Stomach (tissue), 19 donors: ENCODE results near the gene RXFP4. TPM values are rescaled to one million over a fixed set of nuclear protein-coding genes. Genes with fewer than 3 reads are reported as not detected.
"Not testable (repeated sequence)": the region's sequence is repeated elsewhere in the genome, so short reads cannot be mapped to it uniquely, and the experiment has no call there.

Source experiments
- DNase-seq, 2 donors: peaks; one replicate each; pipeline versions ENCODE4 v3.0.0 to v3.0.0-alpha.2; 2013 to 2019
- H3K27ac ChIP-seq, 5 donors: fragments of 200-600 bp in 4 of 5; sonication (generic) in 4 of 5; one replicate each; pipeline ENCODE4 v1.5.1; 2013 to 2019; ENCODE audit warnings: mild to moderate bottlenecking in 1 of 5, moderate library complexity in 1 of 5
- H3K27me3 ChIP-seq, 3 donors: fragments of 200-600 bp; sonication (generic); one replicate each; pipeline ENCODE4 v1.5.1; 2017 to 2019; ENCODE audit warnings: mixed run types in 1 of 3
- H3K36me3 ChIP-seq, 4 donors: fragments of 200-600 bp; sonication (generic); 1 replicate in 3 of 4; 2 replicates in 1 of 4; pipeline ENCODE4 v1.5.1; 2016 to 2019
- H3K4me1 ChIP-seq, 4 donors: fragments of 200-600 bp; sonication (generic); one replicate each; pipeline ENCODE4 v1.5.1; 2016 to 2019
- H3K4me3 ChIP-seq, 4 donors: fragments of 200-600 bp; sonication (generic) in 3 of 4; one replicate each; pipeline ENCODE4 v1.5.1; 2016 to 2019; ENCODE audit warnings: mild to moderate bottlenecking in 1 of 4
- H3K9me3 ChIP-seq, 4 donors: fragments of 200-600 bp; sonication (generic); one replicate each; pipeline ENCODE4 v1.5.1; 2016 to 2019
- EP300 ChIP-seq: sonication (generic); formaldehyde crosslinking; IDR thresholded peaks from one replicate; pipeline ENCODE4 v1.6.1; 2017; ENCODE audit warnings: antibody characterized with exemption
- POLR2A ChIP-seq, 4 donors: fragments of 450-650 bp; IDR thresholded peaks; one replicate each; pipeline ENCODE4 v1.6.1; 2016; ENCODE audit warnings: antibody characterized with exemption in 4 of 4, control low read depth in 2 of 4, mild to moderate bottlenecking in 1 of 4, moderate library complexity in 1 of 4
- POLR2AphosphoS5 ChIP-seq, 3 donors: sonication (generic); formaldehyde crosslinking; IDR thresholded peaks; one replicate each; pipeline ENCODE4 v1.6.1; 2016; ENCODE audit warnings: antibody characterized with exemption in 3 of 3
- WGBS, 5 donors: extraction: QIAGEN DNeasy Blood & Tissue Kit in 3 of 5; methylation state at CpG; one replicate each; pipeline versions ENCODE4 v1.1.5 to v1.1.7; 2013 to 2018; 5-methylcytosine and 5-hydroxymethylcytosine counted together
- intact Hi-C: fragments of 100-400 bp; cut with DNase I; formaldehyde crosslinking; loops from one replicate; pipeline ENCODE4 v1.15.1; 2023; ENCODE audit warnings: low total_unique reads
- long read RNA-seq, 10 donors: transcript quantifications; one replicate each; lab custom pipeline, GENCODE V29; 2026
- polyA plus RNA-seq, 3 donors: library from polyadenylated mRNA; stranded (reverse); fragments of 200-250 nt; gene quantifications; one replicate each; pipeline ENCODE4 v1.2.3, GENCODE V29; 2013
- total RNA-seq, 5 donors: library from RNA; depleted of rRNA; stranded (reverse); fragments of >200 nt; gene quantifications; one replicate each; pipeline versions ENCODE4 v1.1.0 to v1.2.3, GENCODE V29; 2014 to 2016
- TF ChIP-seq, protein P1 (sequence below), 7 experiments: fragments of 450-650 bp in 4 of 7; fragments of 200-600 bp in 3 of 7; sonication (generic) in 3 of 7; IDR thresholded peaks; one replicate each; pipeline ENCODE4 v1.5.1; 2016 to 2019; ENCODE audit warnings: antibody characterized with exemption in 7 of 7, control low read depth in 2 of 7, mild to moderate bottlenecking in 1 of 7
- donor health status: healthy with polysubstance abuse.
- donor health status: Bipolar disorder and iron deficiency.
- donor health status: healthy.

Gene RXFP4
- total RNA-seq (10 to 100 TPM in 1 of 5 donors, not detected in 4; 50.4 TPM), polyA plus RNA-seq (not detected)
- long read RNA-seq, donor 1 = 0 reads
- long read RNA-seq, donor 2 = 0 reads
- long read RNA-seq, donor 3 = 0 reads
- long read RNA-seq, donor 4 = 0 reads
- long read RNA-seq, donor 5 = 0 reads
- long read RNA-seq, donor 6 = 0 reads
- long read RNA-seq, donor 7 = 0 reads
- long read RNA-seq, donor 8 = 0 reads
- long read RNA-seq, donor 9 = 0 reads
- long read RNA-seq, donor 10 = 0 reads

GRCh38 chr1:155940993-155941844 lies at the start of gene RXFP4:
RXFP4 (plus strand) TSS chr1:155941638; CDS start chr1:155941710, 72 bp downstream.
- H3K4me3 ChIP-seq = no peak within 1 kb of the TSS

GRCh38 chr1:155892796-155893195 lies 48.6 kb upstream of the RXFP4 start:
- intact Hi-C loops = no loop called here
- no peak for TF ChIP-seq POLR2AphosphoS5 (IDR thresholded peaks at IDR 0.05)
- TF ChIP-seq POLR2A (IDR thresholded peaks at IDR 0.05) = no peak
- no peak for TF ChIP-seq EP300
- TF ChIP-seq, protein P1, sequence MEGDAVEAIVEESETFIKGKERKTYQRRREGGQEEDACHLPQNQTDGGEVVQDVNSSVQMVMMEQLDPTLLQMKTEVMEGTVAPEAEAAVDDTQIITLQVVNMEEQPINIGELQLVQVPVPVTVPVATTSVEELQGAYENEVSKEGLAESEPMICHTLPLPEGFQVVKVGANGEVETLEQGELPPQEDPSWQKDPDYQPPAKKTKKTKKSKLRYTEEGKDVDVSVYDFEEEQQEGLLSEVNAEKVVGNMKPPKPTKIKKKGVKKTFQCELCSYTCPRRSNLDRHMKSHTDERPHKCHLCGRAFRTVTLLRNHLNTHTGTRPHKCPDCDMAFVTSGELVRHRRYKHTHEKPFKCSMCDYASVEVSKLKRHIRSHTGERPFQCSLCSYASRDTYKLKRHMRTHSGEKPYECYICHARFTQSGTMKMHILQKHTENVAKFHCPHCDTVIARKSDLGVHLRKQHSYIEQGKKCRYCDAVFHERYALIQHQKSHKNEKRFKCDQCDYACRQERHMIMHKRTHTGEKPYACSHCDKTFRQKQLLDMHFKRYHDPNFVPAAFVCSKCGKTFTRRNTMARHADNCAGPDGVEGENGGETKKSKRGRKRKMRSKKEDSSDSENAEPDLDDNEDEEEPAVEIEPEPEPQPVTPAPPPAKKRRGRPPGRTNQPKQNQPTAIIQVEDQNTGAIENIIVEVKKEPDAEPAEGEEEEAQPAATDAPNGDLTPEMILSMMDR (IDR thresholded peaks at IDR 0.05) = no peak
- peak in 1 of 2 donors; percentile 38 for DNase-seq
- Histone ChIP-seq H3K9me3 (no peaks in the 10 kb centered on the region), H3K36me3 (peaks cover 10 to 24% (median 21%) of the 10 kb centered on the region in 4 donors), H3K27me3 (no peaks in the 10 kb centered on the region), H3K27ac (peak overlapping the region in 4 of 5 donors; percentile 60 to 69 (median 68)), H3K4me1 (peaks cover 8 to 19% (median 16%) of the 10 kb centered on the region in 4 donors), H3K4me3 (no peak overlapping the region)
- 16 to 34% (median 22%) methylated on average over 3 of the region's 3 CpGs for WGBS, 5 donors

More at GRCh38 chr1:155940993-155941844, at the start of gene RXFP4:
- TF ChIP-seq POLR2A (IDR thresholded peaks at IDR 0.05) = no peak
- peak in 2 of 3 donors; percentile 47 to 71 for TF ChIP-seq POLR2AphosphoS5 (IDR thresholded peaks at IDR 0.05)
- peaks cover 0 to 5% (median under 1%) of the 10 kb centered on the region in 4 donors for H3K36me3 ChIP-seq
- H3K9me3 ChIP-seq = no peaks in the 10 kb centered on the region
- H3K27ac ChIP-seq = peak within 1 kb of the TSS; percentile 76 to 89 (median 85)
- no peaks in the 10 kb centered on the region for H3K27me3 ChIP-seq
- intact Hi-C loops = loop anchor here (5.0 kb wide), 1 partner anchor 51 kb away; no protein-coding TSS in a partner anchor
- peak; percentile 67 to 77 for DNase-seq
- peaks cover 33 to 83% (median 59%) of the 10 kb centered on the region in 4 donors for H3K4me1 ChIP-seq
- 29 to 52% (median 39%) methylated on average over 11 of the region's 11 CpGs for WGBS, 5 donors

- Histone ChIP-seq H3K27me3 (no peaks in the 10 kb centered on the region), H3K4me3 (no peak overlapping the region), H3K27ac (peak overlapping the region; percentile 60 to 69 (median 68)), H3K4me1 (peaks cover 8 to 19% (median 16%) of the 10 kb centered on the region in 4 donors), H3K9me3 (no peaks in the 10 kb centered on the region), H3K36me3 (peaks cover 10 to 29% (median 27%) of the 10 kb centered on the region in 4 donors)
- peak in 1 of 2 donors; percentile 72 for DNase-seq
- TF ChIP-seq EP300 = no peak
- TF ChIP-seq POLR2AphosphoS5 (IDR thresholded peaks at IDR 0.05) = peak in 1 of 3 donors; percentile 45
- intact Hi-C loops = no loop called here
- WGBS, 5 donors = 62 to 68% (median 64%) methylated on average over 10 of the region's 10 CpGs
Measured at GRCh38 chr1:155893389-155894142, 47.9 kb upstream of the RXFP4 start.

DNA sequence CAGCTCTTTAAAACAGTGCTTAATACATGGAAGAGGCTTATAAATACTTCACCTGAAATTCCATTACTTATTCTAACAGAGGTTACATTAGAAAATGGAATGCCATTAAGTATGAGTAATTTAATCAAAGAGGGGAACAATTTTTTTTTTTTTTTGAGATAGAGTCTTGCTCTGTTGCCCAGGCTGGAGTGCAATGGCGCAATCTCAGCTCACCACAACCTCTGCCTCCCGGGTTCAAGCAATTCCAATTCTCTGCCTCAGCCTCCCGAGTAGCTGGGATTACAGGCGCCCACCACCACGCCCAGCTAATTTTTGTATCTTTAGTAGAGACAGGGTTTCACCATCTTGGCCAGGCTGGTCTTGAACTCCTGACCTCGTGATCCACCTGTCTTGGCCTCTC lies 45.8 kb upstream of the RXFP4 start:
- 93 to 99% (median 96%) methylated on average over 6 of the region's 6 CpGs for WGBS, 5 donors
- H3K4me1 ChIP-seq = peaks cover 8 to 23% (median 16%) of the 10 kb centered on the region in 4 donors
- H3K4me3 ChIP-seq, H3K27ac ChIP-seq, H3K27me3 ChIP-seq, DNase-seq, H3K9me3 ChIP-seq, intact Hi-C loops: not testable (repeated sequence)
- H3K36me3 ChIP-seq = peaks cover 29 to 50% (median 48%) of the 10 kb centered on the region in 4 donors

- DNase-seq, H3K9me3 ChIP-seq, H3K27ac ChIP-seq, intact Hi-C loops, H3K4me3 ChIP-seq, H3K27me3 ChIP-seq: not testable (repeated sequence)
- peaks cover 38 to 58% (median 56%) of the 10 kb centered on the region in 4 donors for H3K36me3 ChIP-seq
- WGBS, 5 donors = 93 to 96% (median 94%) methylated on average over 8 of the region's 8 CpGs
- H3K4me1 ChIP-seq = peaks cover 8 to 23% (median 16%) of the 10 kb centered on the region in 4 donors
Measured at GRCh38 chr1:155896476-155896875, 45.0 kb upstream of the RXFP4 start.

- H3K4me1 ChIP-seq = peaks cover 8 to 20% (median 14%) of the 10 kb centered on the region in 4 donors
- H3K27me3 ChIP-seq = no peaks in the 10 kb centered on the region
- intact Hi-C loops = no loop called here
- H3K4me3 ChIP-seq = no peak overlapping the region
- 80 to 92% (median 90%) methylated on average over 1 of the region's 1 CpG for WGBS, 5 donors
- DNase-seq = no peak
- no peak overlapping the region for H3K27ac ChIP-seq
- H3K9me3 ChIP-seq = no peaks in the 10 kb centered on the region
- H3K36me3 ChIP-seq = peaks cover 48 to 71% (median 69%) of the 10 kb centered on the region in 4 donors
- TF ChIP-seq, protein P1 (IDR thresholded peaks at IDR 0.05) = no peak
- TF ChIP-seq POLR2AphosphoS5 (IDR thresholded peaks at IDR 0.05) = no peak
- TF ChIP-seq EP300 = no peak
- no peak for TF ChIP-seq POLR2A (IDR thresholded peaks at IDR 0.05)
Measured at GRCh38 chr1:155897746-155898145, 43.7 kb upstream of the RXFP4 start.
